22Rv1 (cell line): ENCODE results near the gene ZNF362.

Experiments
- ZFX ChIP-seq: fragments of 450-650 bp; IDR thresholded peaks from 2 replicates; pipeline ENCODE4 v1.6.1; 2017; ENCODE audit warnings: antibody characterized with exemption, borderline replicate concordance
- TF ChIP-seq, protein P1 (sequence below): fragments of 450-650 bp; IDR thresholded peaks from 2 replicates; pipeline ENCODE4 v1.5.1; 2017; ENCODE audit warnings: mild to moderate bottlenecking

GRCh38 chr1:33346533-33346926, 90.2 kb downstream of the ZNF362 start:
- TF ChIP-seq, protein P1, sequence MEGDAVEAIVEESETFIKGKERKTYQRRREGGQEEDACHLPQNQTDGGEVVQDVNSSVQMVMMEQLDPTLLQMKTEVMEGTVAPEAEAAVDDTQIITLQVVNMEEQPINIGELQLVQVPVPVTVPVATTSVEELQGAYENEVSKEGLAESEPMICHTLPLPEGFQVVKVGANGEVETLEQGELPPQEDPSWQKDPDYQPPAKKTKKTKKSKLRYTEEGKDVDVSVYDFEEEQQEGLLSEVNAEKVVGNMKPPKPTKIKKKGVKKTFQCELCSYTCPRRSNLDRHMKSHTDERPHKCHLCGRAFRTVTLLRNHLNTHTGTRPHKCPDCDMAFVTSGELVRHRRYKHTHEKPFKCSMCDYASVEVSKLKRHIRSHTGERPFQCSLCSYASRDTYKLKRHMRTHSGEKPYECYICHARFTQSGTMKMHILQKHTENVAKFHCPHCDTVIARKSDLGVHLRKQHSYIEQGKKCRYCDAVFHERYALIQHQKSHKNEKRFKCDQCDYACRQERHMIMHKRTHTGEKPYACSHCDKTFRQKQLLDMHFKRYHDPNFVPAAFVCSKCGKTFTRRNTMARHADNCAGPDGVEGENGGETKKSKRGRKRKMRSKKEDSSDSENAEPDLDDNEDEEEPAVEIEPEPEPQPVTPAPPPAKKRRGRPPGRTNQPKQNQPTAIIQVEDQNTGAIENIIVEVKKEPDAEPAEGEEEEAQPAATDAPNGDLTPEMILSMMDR, result no peak
- TF ChIP-seq ZFX, result no peak
